Measurements from ENCODE around the gene RERE.
A peak's percentile ranks its signal among the peaks of the same experiment; 100 is the strongest.

Gene RERE

GRCh38 chr1:8633741-8634501 is 183.5 kb downstream of the RERE start:
- in situ Hi-C loops (cut with MboI; ENCODE audit: low pct_unique_long_range_greater_than_20kb, low sequenced_read_pairs, unreplicated experiment) = no loop called here
- no peak for DNase-seq (ENCODE audit: low spot score)
- TF ChIP-seq CTCF (IDR thresholded peaks at IDR 0.05; ENCODE audit: extremely low read depth, insufficient read depth, missing control alignments) = no peak

- in situ Hi-C loops (cut with MboI; ENCODE audit: low pct_unique_long_range_greater_than_20kb, low sequenced_read_pairs, unreplicated experiment) = no loop called here
These were observed 185.3 kb downstream of the RERE start for GRCh38 chr1:8632102-8632501.

GRCh38 chr1:8631163-8631562 is 186.3 kb downstream of the RERE start:
- DNase-seq (ENCODE audit: low spot score) = no peak
- no peak for TF ChIP-seq CTCF (IDR thresholded peaks at IDR 0.05; ENCODE audit: extremely low read depth, insufficient read depth, missing control alignments)
- in situ Hi-C loops (cut with MboI; ENCODE audit: low pct_unique_long_range_greater_than_20kb, low sequenced_read_pairs, unreplicated experiment) = no loop called here

More at GRCh38 chr1:8632102-8632501, 185.3 kb downstream of the RERE start:
- TF ChIP-seq CTCF (IDR thresholded peaks at IDR 0.05; ENCODE audit: extremely low read depth, insufficient read depth, missing control alignments) = no peak
- DNase-seq (ENCODE audit: low spot score) = no peak

- no peak for TF ChIP-seq CTCF (IDR thresholded peaks at IDR 0.05; ENCODE audit: extremely low read depth, insufficient read depth, missing control alignments)
- DNase-seq (ENCODE audit: low spot score) = peak; percentile 73
- in situ Hi-C loops (cut with MboI; ENCODE audit: low pct_unique_long_range_greater_than_20kb, low sequenced_read_pairs, unreplicated experiment) = no loop called here
These were observed 188.0 kb downstream of the RERE start for GRCh38 chr1:8629241-8630091.

GRCh38 chr1:8628606-8629005 is 188.8 kb downstream of the RERE start:
- DNase-seq (ENCODE audit: low spot score) = no peak
- TF ChIP-seq CTCF (IDR thresholded peaks at IDR 0.05; ENCODE audit: extremely low read depth, insufficient read depth, missing control alignments) = no peak
- in situ Hi-C loops (cut with MboI; ENCODE audit: low pct_unique_long_range_greater_than_20kb, low sequenced_read_pairs, unreplicated experiment) = no loop called here

- in situ Hi-C loops (cut with MboI; ENCODE audit: low pct_unique_long_range_greater_than_20kb, low sequenced_read_pairs, unreplicated experiment) = no loop called here
- no peak for DNase-seq (ENCODE audit: low spot score)
- TF ChIP-seq CTCF (IDR thresholded peaks at IDR 0.05; ENCODE audit: extremely low read depth, insufficient read depth, missing control alignments) = no peak
These were observed 189.7 kb downstream of the RERE start for GRCh38 chr1:8627728-8628127.

All from GM13977 (cell line).